Heart left ventricle (tissue), 16 donors: ENCODE data around the gene ACAP1. TPM values are rescaled to one million over a fixed set of nuclear protein-coding genes. Genes with fewer than 3 reads are reported as not detected.

Experiments
- ATAC-seq, 4 donors: fragments of 200-7000 bp; cut with Tn5 transposase; one replicate each; pipeline ENCODE4 v1.9.1; 2020 to 2022; ENCODE audit warnings: moderate library complexity in 4 of 4, mild to moderate bottlenecking in 3 of 4, moderate number of reproducible peaks in 1 of 4
- DNase-seq, 5 donors: peaks; one replicate each; pipeline ENCODE4 v3.0.0-alpha.2; 2020
- H3K27ac ChIP-seq, 12 donors: fragments of 200-600 bp; sonication (generic) in 4 of 12; one replicate each; pipeline versions ENCODE4 v1.5.0 to v1.8.0; 2016 to 2022; ENCODE audit warnings: mild to moderate bottlenecking in 2 of 12
- H3K27me3 ChIP-seq, 9 donors: fragments of 200-600 bp; sonication (generic) in 2 of 9; one replicate each; pipeline versions ENCODE4 v1.5.1 to v1.8.0; 2016 to 2022; ENCODE audit warnings: mild to moderate bottlenecking in 3 of 9
- H3K36me3 ChIP-seq, 9 donors: fragments of 200-600 bp; sonication (generic) in 2 of 9; one replicate each; pipeline versions ENCODE4 v1.5.0 to v1.8.0; 2018 to 2022; ENCODE audit warnings: mild to moderate bottlenecking in 2 of 9
- H3K4me1 ChIP-seq, 12 donors: fragments of 200-600 bp; sonication (generic) in 4 of 12; one replicate each; pipeline versions ENCODE4 v1.5.0 to v1.8.0; 2016 to 2022; ENCODE audit warnings: mild to moderate bottlenecking in 3 of 12
- H3K4me3 ChIP-seq, 12 donors: fragments of 200-600 bp; sonication (generic) in 4 of 12; one replicate each; pipeline versions ENCODE4 v1.5.0 to v1.8.0; 2017 to 2022; ENCODE audit warnings: mild to moderate bottlenecking in 9 of 12, moderate library complexity in 4 of 12
- H3K9me3 ChIP-seq, 12 donors: fragments of 200-600 bp; sonication (generic) in 4 of 12; one replicate each; pipeline versions ENCODE4 v1.5.0 to v1.8.0; 2016 to 2022; ENCODE audit warnings: mild to moderate bottlenecking in 1 of 12
- CTCF ChIP-seq, 12 donors: fragments of 200-600 bp; sonication (generic) in 4 of 12; IDR thresholded peaks; one replicate each; pipeline versions ENCODE4 v1.5.0 to v1.8.0; 2018 to 2022; ENCODE audit warnings: antibody characterized with exemption in 12 of 12, mild to moderate bottlenecking in 5 of 12
- POLR2A ChIP-seq, 2 donors: fragments of 450-650 bp; IDR thresholded peaks; one replicate each; pipeline ENCODE4 v1.6.1; 2017; ENCODE audit warnings: antibody characterized with exemption in 2 of 2, mild to moderate bottlenecking in 2 of 2, moderate library complexity in 2 of 2
- WGBS, 4 donors: extraction: QIAGEN DNeasy Blood & Tissue Kit in 2 of 4; methylation state at CpG; one replicate each; pipeline versions ENCODE4 v1.1.5 to v1.1.7; 2013 to 2018; 5-methylcytosine and 5-hydroxymethylcytosine counted together
- intact Hi-C, 10 donors: fragments of 100-400 bp; cut with DNase I; formaldehyde crosslinking; loops; one replicate each; pipeline versions ENCODE4 v1.11.1 to v1.14.2; 2022
- polyA plus RNA-seq, 2 donors: library from polyadenylated mRNA; stranded (reverse); fragments of 200-250 nt; gene quantifications; one replicate each; pipeline ENCODE4 v1.2.3, GENCODE V29; 2013
- total RNA-seq, 9 donors: library from RNA; depleted of rRNA in 2 of 9; stranded (reverse); fragments of >200 nt in 2 of 9; fragmentation: NEBNext Ultra II Directional in 3 of 9; extraction: Animal tissue kit (Norgen Biotek cat#: 25700) in 3 of 9; gene quantifications; one replicate each; pipeline versions ENCODE4 v1.1.0 to v1.2.4, GENCODE V29; 2016 to 2023
- donor health status: ischemic (EF 13 %, LVEDD 7.1; RV severe dilation, severe dysfunction).
- donor health status: healthy with polysubstance abuse.
- donor health status: DM: no; HTN: yes; CAD: no.
- donor health status: DM: no; HTN: no; CAD: no.
- donor health status: ischemic (EF 25% LVEDD 6.9; RV normal size, moderate dysfunction).
- donor health status: ischemic (EF 25% LVEDD 5.7; RV mildly dilated, moderate dysfunction).
- donor health status: healthy.
- donor health status: DM: yes; HTN: yes; CAD: no.
- donor health status: ischemic (EF 35%, LVEDD 5.7; RV mildly dilated, moderate dysfunction).
- donor health status: nonischemic (EF 11% LVEDD 7.7; RV severe dilation, severe dysfunction).
- donor health status: DM: yes; HTN: yes; CAD: no.
- donor health status: PGD.
- donor health status: ischemic (EF 29% LVEDD 5.4; RV normal size, mild dysfunction).
- donor health status: nonischemic (EF 23%, LVEDD 6.1; RV moderate dilation, normal function).

The ACAP1 gene
- total and polyA plus RNA-seq, 11 donors, result 0.88 to 24.2 (median 9.0) TPM

- intact Hi-C loops, result loop anchor here (2.0 to 10.0 kb wide), 13 partner anchors 37 to 329 kb away; partner anchors contain the start of genes FGF11 (in 5 of the 10), TMEM102 (in 5 of the 10), PLSCR3 (in 4 of the 10) and MPDU1 (in 2 of the 10)
- peaks cover 0 to 48% (median 26%) of the 10 kb centered on the region in 12 donors for H3K4me1 ChIP-seq
- peak overlapping the region in 4 of 12 donors; percentile 11 to 47 (median 38) for H3K27ac ChIP-seq
- ATAC-seq (no peak), DNase-seq (no peak)
- TF ChIP-seq POLR2A (IDR thresholded peaks at IDR 0.05) (no peak), CTCF (IDR thresholded peaks at IDR 0.05) (no peak)
- H3K4me3 ChIP-seq, result no peak overlapping the region
- H3K9me3 ChIP-seq, result no peaks in the 10 kb centered on the region
- 71 to 83% (median 78%) methylated on average over 8 of the region's 8 CpGs for WGBS, 4 donors
- no peaks in the 10 kb centered on the region for H3K27me3 ChIP-seq
- H3K36me3 ChIP-seq, result no peaks in the 10 kb centered on the region
Observed at GRCh38 chr17:7355573-7355972, 19.2 kb downstream of the ACAP1 start.

GRCh38 chr17:7356072-7356549 lies 19.8 kb downstream of the ACAP1 start:
- ATAC-seq (peak; percentile 11 to 48 (median 16)), DNase-seq (peak; percentile 74 to 92 (median 80))
- Histone ChIP-seq H3K27me3 (no peaks in the 10 kb centered on the region), H3K4me1 (peaks cover 0 to 43% (median 25%) of the 10 kb centered on the region in 12 donors), H3K27ac (peak overlapping the region in 1 of 12 donors; percentile 47), H3K36me3 (no peaks in the 10 kb centered on the region), H3K4me3 (no peak overlapping the region), H3K9me3 (no peaks in the 10 kb centered on the region)
- TF ChIP-seq POLR2A (IDR thresholded peaks at IDR 0.05) (no peak), CTCF (IDR thresholded peaks at IDR 0.05) (peak; percentile 76 to 90 (median 84))
- intact Hi-C loops, result loop anchor here (2.0 to 10.0 kb wide), 14 partner anchors 36 to 329 kb away; partner anchors contain the start of genes FGF11 (in 5 of the 10), TMEM102 (in 5 of the 10), PLSCR3 (in 4 of the 10) and SENP3 (in 3 of the 10)
- WGBS, 4 donors, result 12 to 30% (median 18%) methylated on average over 6 to 12 of the region's 12 CpGs

GRCh38 chr17:7356756-7357155 lies 20.4 kb downstream of the ACAP1 start:
- no peak for ATAC-seq
- intact Hi-C loops, result loop anchor here (2.0 to 10.0 kb wide), 14 partner anchors 36 to 328 kb away; partner anchors contain the start of genes FGF11 (in 5 of the 10), TMEM102 (in 5 of the 10), PLSCR3 (in 4 of the 10) and SENP3 (in 3 of the 10)
- no peak for DNase-seq
- TF ChIP-seq CTCF (IDR thresholded peaks at IDR 0.05) (no peak), POLR2A (IDR thresholded peaks at IDR 0.05) (no peak)
- WGBS, 4 donors, result 60 to 75% (median 64%) methylated on average over 8 of the region's 8 CpGs
- H3K4me3 ChIP-seq, result no peak overlapping the region
- H3K27me3 ChIP-seq, result no peaks in the 10 kb centered on the region
- peaks cover 0 to 41% (median 25%) of the 10 kb centered on the region in 12 donors for H3K4me1 ChIP-seq
- H3K27ac ChIP-seq, result peak overlapping the region in 2 of 12 donors; percentile 9 to 30
- H3K9me3 ChIP-seq, result no peaks in the 10 kb centered on the region
- no peaks in the 10 kb centered on the region for H3K36me3 ChIP-seq

GRCh38 chr17:7357381-7357780 lies 21.1 kb downstream of the ACAP1 start:
- Histone ChIP-seq H3K4me1 (peaks cover 0 to 40% (median 24%) of the 10 kb centered on the region in 12 donors), H3K27ac (peak overlapping the region in 1 of 12 donors; percentile 9), H3K27me3 (no peaks in the 10 kb centered on the region), H3K4me3 (no peak overlapping the region), H3K9me3 (no peaks in the 10 kb centered on the region), H3K36me3 (no peaks in the 10 kb centered on the region)
- intact Hi-C loops, result loop anchor here (2.0 to 10.0 kb wide), 14 partner anchors 35 to 327 kb away; partner anchors contain the start of genes FGF11 (in 5 of the 10), TMEM102 (in 5 of the 10), PLSCR3 (in 4 of the 10) and SENP3 (in 3 of the 10)
- WGBS, 4 donors, result 64 to 82% (median 68%) methylated on average over 2 of the region's 2 CpGs
- no peak for DNase-seq
- TF ChIP-seq POLR2A (IDR thresholded peaks at IDR 0.05), result no peak
- no peak for TF ChIP-seq CTCF (IDR thresholded peaks at IDR 0.05)
- ATAC-seq, result no peak
